GM12891 (cell line): ENCODE measurements around the gene MIPEP.

Experiments used
- PAX5 ChIP-seq: IDR thresholded peaks from 2 replicates; pipeline ENCODE4 v1.6.1; 2011; ENCODE audit warnings: low read length, moderate library complexity, mild to moderate bottlenecking; ENCODE audit not compliant: insufficient read depth, severe bottlenecking
- POLR2A ChIP-seq: IDR thresholded peaks from 2 replicates; pipeline ENCODE4 v1.6.1; 2011; ENCODE audit warnings: low read depth, low read length, control low read depth
- TAF1 ChIP-seq: IDR thresholded peaks from 2 replicates; pipeline ENCODE4 v1.6.1; 2011; ENCODE audit warnings: low read depth, low read length, control low read depth

- no peak for TF ChIP-seq POLR2A
- TF ChIP-seq TAF1, result no peak
- TF ChIP-seq PAX5, result no peak
Observed at GRCh38 chr13:23699271-23699670, 189.9 kb downstream of the MIPEP start.
